Activated CD8-positive, alpha-beta memory T cell treated with anti-CD3 and anti-CD28 coated beads for 4 hours (primary cell): Measurements from ENCODE around the gene GAR1.
"Not testable (repeated sequence)": the region's sequence is repeated elsewhere in the genome, so short reads cannot be mapped to it uniquely, and the experiment has no call there.

ENCODE experiments used
- DNase-seq, 2 donors: peaks; one replicate each; pipeline ENCODE4 v3.0.0-alpha.2; 2020; ENCODE audit warnings: low read depth in 2 of 2

Gene GAR1

GRCh38 chr4:109815151-109816081 is at the start of gene GAR1:
Gene GAR1 (plus strand): TSS chr4:109815762. CDS start chr4:109816165, 403 bp downstream.
- DNase-seq, result peak; percentile 63 to 79

- not testable (repeated sequence) for DNase-seq
Measured at GRCh38 chr4:109782092-109782491, 33.5 kb upstream of the GAR1 start.

- DNase-seq, result no peak
Measured at GRCh38 chr4:109786846-109787245, 28.7 kb upstream of the GAR1 start.

GRCh38 chr4:109787807-109788206 is 27.8 kb upstream of the GAR1 start:
- no peak for DNase-seq

GRCh38 chr4:109795059-109795458 is 20.5 kb upstream of the GAR1 start:
- no peak for DNase-seq

- no peak for DNase-seq
Measured at GRCh38 chr4:109798866-109799265, 16.7 kb upstream of the GAR1 start.

- DNase-seq, result no peak
Measured at GRCh38 chr4:109801099-109801789, 14.3 kb upstream of the GAR1 start.

- no peak for DNase-seq
Measured at GRCh38 chr4:109801895-109802319, 13.7 kb upstream of the GAR1 start, which contains the start of gene CFI. Gene CFI (minus strand): TSS chr4:109801999. CDS start chr4:109801971, 28 bp downstream.

GRCh38 chr4:109803924-109804571 is 11.5 kb upstream of the GAR1 start:
- no peak for DNase-seq

GRCh38 chr4:109809655-109810054 is 5.9 kb upstream of the GAR1 start:
- no peak for DNase-seq

- no peak for DNase-seq
Measured at GRCh38 chr4:109810552-109811387, 4.8 kb upstream of the GAR1 start.

- DNase-seq, result no peak
Measured at GRCh38 chr4:109811707-109812106, 3.9 kb upstream of the GAR1 start.

- DNase-seq, result peak; percentile 14 to 29
Measured at GRCh38 chr4:109816082-109816442, 500 bp downstream of the GAR1 start.

- no peak for DNase-seq
Measured at GRCh38 chr4:109816894-109817293, 1.3 kb downstream of the GAR1 start.

- DNase-seq, result no peak
Measured at GRCh38 chr4:109818268-109818667, 2.7 kb downstream of the GAR1 start.

GRCh38 chr4:109820563-109820962 is 5.0 kb downstream of the GAR1 start:
- DNase-seq, result no peak

GRCh38 chr4:109821185-109821584 is 5.6 kb downstream of the GAR1 start:
- no peak for DNase-seq

GRCh38 chr4:109826719-109827118 is 11.2 kb downstream of the GAR1 start:
- no peak for DNase-seq

GRCh38 chr4:109827672-109828071 is 12.1 kb downstream of the GAR1 start, which contains the start of gene RRH:
Gene RRH (plus strand): TSS chr4:109827972. CDS start chr4:109828028, 56 bp downstream.
- no peak for DNase-seq

GRCh38 chr4:109833756-109834155 is 18.2 kb downstream of the GAR1 start:
- no peak for DNase-seq

- DNase-seq, result no peak
Measured at GRCh38 chr4:109836985-109837384, 21.4 kb downstream of the GAR1 start.
